Endodermal cell (in vitro differentiated cells): Measurements from ENCODE around the gene COA5. TPM values are rescaled to one million over a fixed set of nuclear protein-coding genes. Genes with fewer than 3 reads are reported as not detected.
A peak's percentile ranks its signal among the peaks of the same experiment; 100 is the strongest.

Experiments
- DNase-seq: peaks from one replicate; pipeline ENCODE4 v3.0.0-alpha.2; 2017
- H3K27ac ChIP-seq: 2 replicates; pipeline ENCODE4 v1.5.1; 2013; ENCODE audit warnings: mild to moderate bottlenecking, low read depth, low read length, moderate library complexity
- H3K27me3 ChIP-seq: 2 replicates; pipeline ENCODE4 v1.6.1; 2013; ENCODE audit warnings: mild to moderate bottlenecking, low read length, moderate library complexity; ENCODE audit not compliant: insufficient read depth, control insufficient read depth, poor library complexity, severe bottlenecking
- H3K36me3 ChIP-seq: 2 replicates; pipeline ENCODE4 v1.7.0; 2013; ENCODE audit warnings: mild to moderate bottlenecking, low read length, moderate library complexity; ENCODE audit not compliant: control insufficient read depth, insufficient read depth
- H3K4me1 ChIP-seq: one replicate; pipeline ENCODE4 v1.7.0; 2013; ENCODE audit warnings: low read length; ENCODE audit not compliant: control insufficient read depth, insufficient read depth
- H3K4me3 ChIP-seq: 2 replicates; pipeline ENCODE4 v1.5.1; 2013; ENCODE audit warnings: mild to moderate bottlenecking, low read length, moderate library complexity
- H3K9ac ChIP-seq: 2 replicates; pipeline ENCODE4 v1.6.1; 2013; ENCODE audit warnings: mild to moderate bottlenecking, low read length, moderate library complexity; ENCODE audit not compliant: poor library complexity, severe bottlenecking; ENCODE audit errors: extremely low read depth
- H3K9me3 ChIP-seq: 2 replicates; pipeline ENCODE4 v1.6.1; 2013; ENCODE audit warnings: mild to moderate bottlenecking, low read length, moderate library complexity; ENCODE audit not compliant: control insufficient read depth
- H3K27ac Mint-ChIP-seq: 2 replicates; pipeline ENCODE4 v1.8.0; 2020; ENCODE audit warnings: mixed read lengths
- H3K27me3 Mint-ChIP-seq: 2 replicates; pipeline ENCODE4 v1.8.0; 2021; ENCODE audit warnings: mild to moderate bottlenecking, mixed read lengths; ENCODE audit not compliant: insufficient read depth
- H3K36me3 Mint-ChIP-seq: 2 replicates; pipeline ENCODE4 v1.8.0; 2020; ENCODE audit warnings: low read depth, mixed read lengths
- H3K4me1 Mint-ChIP-seq: 2 replicates; pipeline ENCODE4 v1.8.0; 2020; ENCODE audit warnings: mixed read lengths
- H3K4me3 Mint-ChIP-seq: 2 replicates; pipeline ENCODE4 v1.8.0; 2020; ENCODE audit warnings: mild to moderate bottlenecking, moderate library complexity, mixed read lengths
- H3K9me3 Mint-ChIP-seq: 2 replicates; pipeline ENCODE4 v1.8.0; 2020; ENCODE audit warnings: mild to moderate bottlenecking, mixed read lengths
- CTCF ChIP-seq: fragments of 200-600 bp; sonication (generic); conservative IDR thresholded peaks from 2 replicates; pipeline ENCODE4 v1.5.0; 2021; ENCODE audit warnings: antibody characterized with exemption, mild to moderate bottlenecking
- WGBS, 2 experiments: methylation state at CpG; one replicate each; pipeline versions ENCODE4 v1.1.5 to v1.1.7; 2013; ENCODE audit warnings: missing lambda C conversion rate in 2 of 2, mixed read lengths in 1 of 2; ENCODE audit not compliant: insufficient coverage in 1 of 2, insufficient read length in 1 of 2; 5-methylcytosine and 5-hydroxymethylcytosine counted together
- total RNA-seq, 2 donors: library from RNA; stranded (reverse); fragmentation: NEBNext Ultra II Directional in 1 of 2; extraction: Animal tissue kit (Norgen Biotek cat#: 25700) in 1 of 2; gene quantifications; 2 replicates in 1 of 2; 3 replicates in 1 of 2; pipeline ENCODE4 v1.2.1, GENCODE V29; 2021

COA5 gene
- total RNA-seq, 2 donors from 2014 or later, result 34.1 to 44.9 TPM

GRCh38 chr2:98649135-98649991 is 41.1 kb upstream of the COA5 start:
- peak; percentile 96 for DNase-seq
- Histone ChIP-seq H3K4me3 (no peak overlapping the region), H3K9ac (no peak overlapping the region), H3K27me3 (no peaks in the 10 kb centered on the region), H3K36me3 (no peaks in the 10 kb centered on the region), H3K9me3 (no peaks in the 10 kb centered on the region), H3K4me1 (no peaks in the 10 kb centered on the region), H3K27ac (no peak overlapping the region)
- Mint-ChIP-seq H3K9me3 (no peaks in the 10 kb centered on the region), H3K4me3 (no peak overlapping the region), H3K36me3 (no peaks in the 10 kb centered on the region), H3K4me1 (peaks cover 10% of the 10 kb centered on the region), H3K27ac (no peak overlapping the region), H3K27me3 (no peaks in the 10 kb centered on the region)
- TF ChIP-seq CTCF, result peak; percentile 99
- 21 to 47% methylated on average over 2 to 4 of the region's 4 CpGs for WGBS, 2 experiments

GRCh38 chr2:98648451-98648850 is 40.1 kb upstream of the COA5 start:
- no peaks in the 10 kb centered on the region for H3K9me3 Mint-ChIP-seq
- H3K4me1 Mint-ChIP-seq, result peaks cover 19% of the 10 kb centered on the region
- H3K27ac Mint-ChIP-seq, result no peak overlapping the region
- no peaks in the 10 kb centered on the region for H3K27me3 ChIP-seq
- WGBS, 2 experiments, result 88 to 93% methylated on average over 2 to 4 of the region's 4 CpGs
- no peaks in the 10 kb centered on the region for H3K4me1 ChIP-seq
- TF ChIP-seq CTCF, result no peak
- H3K9ac ChIP-seq, result no peak overlapping the region
- no peak overlapping the region for H3K4me3 Mint-ChIP-seq
- H3K4me3 ChIP-seq, result no peak overlapping the region
- no peaks in the 10 kb centered on the region for H3K36me3 ChIP-seq
- H3K9me3 ChIP-seq, result no peaks in the 10 kb centered on the region
- H3K27me3 Mint-ChIP-seq, result no peaks in the 10 kb centered on the region
- no peaks in the 10 kb centered on the region for H3K36me3 Mint-ChIP-seq
- no peak overlapping the region for H3K27ac ChIP-seq
- DNase-seq, result no peak

GRCh38 chr2:98647636-98648035 is 39.3 kb upstream of the COA5 start:
- Histone ChIP-seq H3K36me3 (no peaks in the 10 kb centered on the region), H3K4me1 (no peaks in the 10 kb centered on the region), H3K9me3 (no peaks in the 10 kb centered on the region), H3K9ac (no peak overlapping the region), H3K27me3 (no peaks in the 10 kb centered on the region), H3K27ac (no peak overlapping the region), H3K4me3 (no peak overlapping the region)
- DNase-seq, result no peak
- Mint-ChIP-seq H3K4me1 (peaks cover 20% of the 10 kb centered on the region), H3K4me3 (no peak overlapping the region), H3K36me3 (no peaks in the 10 kb centered on the region), H3K27me3 (no peaks in the 10 kb centered on the region), H3K9me3 (no peaks in the 10 kb centered on the region), H3K27ac (no peak overlapping the region)
- no peak for TF ChIP-seq CTCF
- 86 to 89% methylated on average over 5 of the region's 5 CpGs for WGBS, 2 experiments
